ENCODE data around the gene PGM5. TPM values are rescaled to one million over a fixed set of nuclear protein-coding genes. Genes with fewer than 3 reads are reported as not detected.

Gene PGM5
- total RNA-seq, 1 donor: 2.6 TPM

GRCh38 chr9:68575817-68576216 lies 219.4 kb downstream of the PGM5 start:
- TF ChIP-seq CTCF (IDR thresholded peaks at IDR 0.05; ENCODE audit: insufficient read depth, low read depth, low read length): no peak
- H3K4me3 ChIP-seq (ENCODE audit: low read depth, low read length): no peak overlapping the region
- no peak for DNase-seq (ENCODE audit: low read depth)

DNA sequence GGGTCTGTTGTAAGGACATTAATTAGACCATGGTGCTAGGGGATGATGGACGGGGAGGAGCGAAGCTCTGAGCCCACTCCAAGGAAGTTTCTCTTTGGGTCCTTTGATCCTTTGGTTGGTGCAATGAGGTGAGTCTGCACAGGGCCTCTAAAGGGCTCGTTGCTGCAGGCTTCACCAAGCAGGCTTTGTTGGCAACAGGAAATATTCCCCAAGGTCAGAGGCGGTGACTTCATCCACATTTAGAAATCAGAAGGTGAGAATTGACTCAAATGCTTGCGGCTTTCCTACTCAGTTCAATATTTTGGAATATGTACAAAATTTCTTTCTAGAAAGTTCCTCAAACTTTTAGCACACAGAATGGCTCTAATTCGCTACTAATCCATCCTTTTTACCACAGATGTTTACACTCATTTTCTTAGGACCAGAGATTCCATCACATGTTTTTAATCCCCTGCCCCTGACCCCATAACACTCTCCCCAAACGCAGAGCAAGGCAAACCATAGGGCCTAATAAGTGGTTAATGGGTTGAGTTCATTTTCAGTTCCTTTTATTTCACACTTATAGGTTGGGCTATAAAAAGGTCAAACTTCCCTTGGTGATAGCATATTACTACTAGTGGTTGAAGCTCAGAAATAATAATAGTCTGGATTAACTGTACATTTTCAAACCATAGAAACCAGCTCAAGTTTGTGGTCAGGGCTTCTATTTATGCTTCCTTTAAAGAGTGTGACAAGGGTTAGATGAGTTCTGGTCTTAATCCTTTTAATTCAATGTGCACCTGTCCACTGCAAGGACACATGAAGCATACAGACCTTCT lies 221.6 kb downstream of the PGM5 start:
- TF ChIP-seq CTCF (IDR thresholded peaks at IDR 0.05; ENCODE audit: insufficient read depth, low read depth, low read length): no peak
- DNase-seq (ENCODE audit: low read depth): no peak

More for the DNA sequence above, 221.6 kb downstream of the PGM5 start:
- no peak overlapping the region for H3K4me3 ChIP-seq (ENCODE audit: low read depth, low read length)

Other genes with a start within 250 kb of the PGM5 start
- gene ZNG1C, start 114.6 kb upstream of the PGM5 start, total RNA-seq: 17.7 and 21.6 TPM in 2 replicates
- gene FOXD4L3, start 53.7 kb upstream of the PGM5 start, total RNA-seq: 0.32 TPM in 1 of 2 replicates, not detected in the other
- not detected in 2 replicates for gene TMEM252, start 184.3 kb downstream of the PGM5 start, total RNA-seq